T-helper 2 cell treated with Interferon-gamma antibody and Interleukin-4, amounts not matched to agents 100 ng/mL and 5 ng/mL, for 36 hours (primary cell): ENCODE results near the gene CRABP2. TPM values are rescaled to one million over a fixed set of nuclear protein-coding genes. Genes with fewer than 3 reads are reported as not detected.

Experiments used
- intact Hi-C: fragments of 100-400 bp; cut with micrococcal nuclease; formaldehyde crosslinking; loops from one replicate; pipeline ENCODE4 v1.15.1; 2023
- total RNA-seq: library from RNA; stranded (reverse); gene quantifications from 2 replicates; pipeline ENCODE4 v1.2.3, GENCODE V29; 2022

CRABP2 gene
- total RNA-seq, 1 donor from 2014 or later = 1.6 TPM

DNA sequence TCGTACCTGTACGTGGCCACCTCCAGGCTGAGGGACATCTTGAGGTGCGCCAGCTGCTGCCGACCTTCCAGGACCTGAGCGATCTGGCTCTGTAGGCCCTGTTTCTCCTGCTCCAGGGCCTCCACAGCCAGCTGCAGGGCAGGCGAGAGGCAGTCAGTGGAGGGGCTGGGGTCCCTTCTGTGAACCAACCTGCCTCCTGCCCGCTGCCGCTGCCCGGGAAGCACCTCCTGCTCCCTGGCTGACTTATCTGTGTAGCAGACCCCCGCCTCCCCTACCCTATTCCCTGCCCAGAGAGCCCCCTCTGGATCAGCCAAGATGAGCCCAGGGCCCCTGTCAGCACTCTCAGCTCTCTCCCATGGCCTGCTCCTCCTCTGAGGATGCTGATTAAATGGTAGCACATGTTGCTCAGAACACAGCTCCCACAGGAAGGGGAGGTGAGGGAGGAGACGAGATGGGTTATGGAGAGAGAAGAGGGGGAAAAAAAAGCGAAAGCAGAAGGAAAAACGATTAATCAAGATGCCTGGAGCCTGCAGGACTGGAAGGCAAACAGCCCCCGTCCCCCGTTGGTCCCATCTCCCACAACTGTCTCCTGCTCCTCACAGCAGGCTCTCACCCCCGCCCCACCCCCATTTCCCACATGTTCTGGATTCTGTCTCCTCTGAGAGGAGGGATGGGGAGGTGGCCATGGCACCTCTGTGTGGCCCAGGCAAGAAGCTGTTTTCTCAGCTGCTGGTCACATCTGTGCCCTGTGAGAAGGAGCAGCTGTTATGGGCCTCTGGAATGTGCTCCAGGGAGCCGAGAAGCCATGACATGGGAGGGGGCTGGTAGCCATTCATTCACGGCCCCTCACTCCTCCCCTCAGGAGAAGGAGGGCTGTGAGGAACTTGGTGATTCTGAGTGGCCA is 29.9 kb downstream of the CRABP2 start:
- intact Hi-C loops = no loop called here

DNA sequence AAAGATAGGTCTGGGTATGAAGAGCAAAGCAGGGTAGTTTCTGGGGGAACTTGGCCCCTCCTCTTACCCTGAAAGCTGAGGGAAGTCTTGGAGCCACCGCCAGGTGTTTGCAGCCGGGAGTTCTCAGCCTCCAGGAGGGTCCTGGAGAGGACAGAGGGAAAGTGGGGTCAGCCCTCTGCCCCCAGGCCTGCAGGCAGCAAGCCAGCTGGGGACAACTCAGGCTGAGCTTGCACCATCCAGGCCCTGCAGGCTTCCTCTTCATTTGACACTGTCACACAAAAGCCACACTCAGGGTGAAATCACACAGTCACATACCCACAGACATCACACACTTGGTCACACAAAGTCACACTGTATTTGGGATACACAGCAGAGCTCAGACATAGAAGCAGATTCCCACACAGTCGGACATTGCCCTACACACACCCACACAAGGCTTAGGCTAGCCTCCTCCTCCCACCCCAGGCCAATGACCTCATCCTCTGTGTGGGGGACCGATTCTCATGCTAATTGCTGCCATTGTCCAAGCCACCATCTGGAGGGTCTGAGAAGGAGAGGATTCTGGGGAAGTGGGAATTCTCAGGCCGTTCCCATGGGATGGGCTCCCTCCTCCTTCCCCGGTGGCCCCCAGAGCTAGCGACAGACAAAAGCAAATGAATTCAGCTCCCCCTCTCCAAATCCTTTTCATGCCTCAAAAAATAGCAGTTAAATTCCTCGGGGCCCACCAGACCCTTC is 31.8 kb downstream of the CRABP2 start:
- intact Hi-C loops = no loop called here

- intact Hi-C loops = no loop called here
Measured at GRCh38 chr1:156671804-156672203, 33.6 kb downstream of the CRABP2 start.

- intact Hi-C loops = no loop called here
Measured at GRCh38 chr1:156670791-156671190, 34.6 kb downstream of the CRABP2 start.

DNA sequence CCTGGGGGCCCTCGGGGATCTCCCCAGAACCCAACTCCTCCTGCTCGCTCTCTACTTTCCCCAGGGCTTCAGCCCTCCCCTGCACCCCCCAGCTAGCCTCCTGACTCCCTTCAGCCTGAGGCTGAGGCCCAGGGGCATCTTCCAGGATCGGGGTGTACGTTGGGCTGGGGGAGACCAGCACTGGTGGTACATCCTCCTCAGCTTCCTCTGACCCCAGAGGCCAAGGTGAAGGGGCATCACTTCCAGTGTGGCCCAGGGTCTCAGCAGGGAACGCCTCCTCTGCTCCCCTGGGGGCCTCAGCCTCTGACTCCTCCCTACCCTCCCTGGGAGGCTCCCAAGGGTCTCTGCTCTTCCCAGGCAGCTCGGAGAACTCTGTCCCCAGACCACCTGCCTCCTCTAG is 35.0 kb downstream of the CRABP2 start:
- intact Hi-C loops = no loop called here

GRCh38 chr1:156669794-156670193 is 35.6 kb downstream of the CRABP2 start:
- intact Hi-C loops = no loop called here

DNA sequence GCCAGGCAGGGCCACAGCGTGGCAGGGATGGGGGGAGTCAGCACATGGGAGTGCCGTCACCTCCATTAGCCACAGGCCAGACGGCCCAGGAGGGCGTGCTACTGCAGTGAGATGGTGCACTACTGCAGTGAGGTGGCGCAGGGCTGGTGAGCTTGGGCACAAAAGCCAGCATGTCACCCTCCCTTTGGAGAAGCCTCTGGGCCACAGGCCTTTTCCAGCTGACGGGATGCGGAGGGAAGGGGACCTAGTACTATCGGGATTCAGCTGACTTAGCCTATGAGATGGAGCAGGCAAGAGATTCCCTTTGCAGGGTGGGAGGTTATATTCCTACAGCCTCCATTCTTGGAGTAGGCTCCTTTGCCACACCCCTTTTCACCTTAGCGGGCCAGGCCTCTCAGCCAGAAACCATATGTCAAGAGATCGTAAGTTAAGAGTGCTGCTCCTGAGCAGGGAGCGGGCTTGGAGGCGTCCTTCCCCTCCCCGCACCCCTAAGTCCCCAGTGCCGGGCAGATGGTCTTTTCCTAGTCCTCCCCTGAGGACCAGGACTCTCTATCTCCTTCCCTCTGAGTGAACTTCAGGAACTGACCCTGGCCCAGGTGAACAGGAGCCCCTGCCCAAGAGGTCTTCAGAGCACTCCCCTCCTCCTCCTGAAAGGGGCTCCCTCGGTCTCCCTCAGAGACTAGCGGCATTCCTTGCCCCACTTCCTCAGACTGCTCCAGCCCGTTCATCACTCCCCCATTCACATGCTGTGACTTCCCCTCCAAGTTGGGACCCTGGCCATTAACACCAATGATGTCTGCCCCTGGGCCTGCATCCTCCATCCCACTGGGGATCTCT is 36.4 kb downstream of the CRABP2 start:
- intact Hi-C loops = no loop called here

DNA sequence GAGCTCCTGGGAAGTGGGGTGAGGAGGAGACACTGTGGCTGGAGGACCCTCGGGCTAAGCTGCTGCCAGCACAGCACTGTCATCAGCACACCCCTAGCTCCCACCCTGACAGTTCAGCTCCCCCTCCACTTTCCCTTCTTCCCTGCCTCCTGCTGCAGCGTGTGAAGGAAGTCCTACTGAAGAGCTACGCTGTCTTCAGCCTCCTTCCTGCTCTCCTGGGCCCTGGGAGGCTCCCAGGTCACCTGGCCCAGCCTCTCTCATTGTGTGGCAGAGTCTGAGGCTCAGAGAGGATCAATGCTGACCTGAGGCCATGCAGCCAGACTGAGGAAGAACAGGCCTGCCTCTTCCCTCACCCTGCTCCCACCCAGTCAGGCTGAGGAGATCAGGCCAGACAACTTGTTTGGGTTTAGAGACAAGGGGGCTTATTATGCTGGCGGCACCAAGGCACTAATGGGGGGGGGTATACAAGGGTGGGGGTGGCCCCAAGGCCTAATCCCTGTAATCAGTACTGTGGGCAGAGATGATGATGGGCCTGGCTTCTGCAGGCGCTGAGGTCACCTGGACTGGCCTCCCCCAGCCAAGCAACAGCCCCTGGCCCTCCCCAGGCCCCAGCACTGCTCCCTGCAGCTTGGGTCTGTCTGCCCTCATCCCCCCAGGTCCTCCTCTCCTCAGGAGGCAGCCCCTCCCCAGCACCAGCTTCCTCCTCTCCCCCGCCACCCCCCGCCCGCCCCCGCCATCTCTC is 37.2 kb downstream of the CRABP2 start:
- intact Hi-C loops = no loop called here

DNA sequence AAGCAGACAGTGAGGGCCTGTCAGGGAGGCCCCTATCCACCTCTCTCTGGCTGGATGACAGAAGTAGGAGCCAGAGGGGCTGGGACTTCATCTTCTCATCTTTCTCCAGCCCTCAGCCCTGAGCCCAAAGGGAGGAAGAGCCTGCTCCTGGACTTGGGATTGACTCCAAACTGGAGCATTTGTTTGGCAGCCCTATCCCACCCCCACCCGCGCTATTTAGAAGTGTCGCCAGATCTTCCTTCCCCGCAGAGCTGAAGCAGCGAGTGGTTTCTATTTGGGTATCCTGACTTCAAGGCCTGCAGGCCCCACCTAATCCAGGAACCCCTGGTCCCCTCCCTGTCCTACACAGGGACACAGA is 37.8 kb downstream of the CRABP2 start:
- intact Hi-C loops = no loop called here

DNA sequence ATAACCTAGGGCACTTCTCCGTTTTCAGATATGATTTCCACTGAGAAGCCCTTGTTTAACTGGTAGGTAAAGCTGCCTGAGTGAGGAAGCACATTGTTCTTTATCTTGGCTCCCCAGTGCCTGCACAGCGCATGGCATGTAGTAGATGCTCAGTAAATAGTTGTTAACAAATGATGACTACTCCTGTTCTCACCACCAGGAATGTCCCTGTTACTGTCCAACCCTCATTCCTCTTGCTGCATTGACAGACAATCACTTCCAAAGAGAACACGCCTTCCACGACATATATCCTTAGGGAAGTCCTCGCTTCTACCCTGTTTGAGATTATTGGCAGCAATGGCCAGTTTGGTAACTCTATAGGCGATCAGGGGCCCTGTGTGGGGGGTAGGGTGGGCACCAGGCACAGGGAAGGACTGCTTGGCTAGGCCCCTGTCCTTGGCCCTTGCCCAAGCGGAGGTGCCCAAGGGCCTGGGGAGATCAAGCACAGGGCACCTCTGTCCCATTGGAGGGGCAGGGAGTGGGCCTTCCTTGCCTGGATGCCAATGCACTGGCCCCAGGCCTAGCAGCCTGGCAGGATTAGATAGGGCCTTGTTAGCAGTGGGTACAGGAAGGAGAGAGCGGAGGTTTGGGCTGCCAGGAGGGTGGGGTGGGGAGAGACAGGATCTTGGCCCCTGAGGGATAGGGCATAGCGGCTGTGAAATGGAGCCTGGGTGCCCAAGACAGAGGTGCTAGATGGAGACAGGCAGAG is 38.3 kb downstream of the CRABP2 start:
- intact Hi-C loops = no loop called here

GRCh38 chr1:156665539-156665938 is 39.8 kb downstream of the CRABP2 start:
- intact Hi-C loops = no loop called here

DNA sequence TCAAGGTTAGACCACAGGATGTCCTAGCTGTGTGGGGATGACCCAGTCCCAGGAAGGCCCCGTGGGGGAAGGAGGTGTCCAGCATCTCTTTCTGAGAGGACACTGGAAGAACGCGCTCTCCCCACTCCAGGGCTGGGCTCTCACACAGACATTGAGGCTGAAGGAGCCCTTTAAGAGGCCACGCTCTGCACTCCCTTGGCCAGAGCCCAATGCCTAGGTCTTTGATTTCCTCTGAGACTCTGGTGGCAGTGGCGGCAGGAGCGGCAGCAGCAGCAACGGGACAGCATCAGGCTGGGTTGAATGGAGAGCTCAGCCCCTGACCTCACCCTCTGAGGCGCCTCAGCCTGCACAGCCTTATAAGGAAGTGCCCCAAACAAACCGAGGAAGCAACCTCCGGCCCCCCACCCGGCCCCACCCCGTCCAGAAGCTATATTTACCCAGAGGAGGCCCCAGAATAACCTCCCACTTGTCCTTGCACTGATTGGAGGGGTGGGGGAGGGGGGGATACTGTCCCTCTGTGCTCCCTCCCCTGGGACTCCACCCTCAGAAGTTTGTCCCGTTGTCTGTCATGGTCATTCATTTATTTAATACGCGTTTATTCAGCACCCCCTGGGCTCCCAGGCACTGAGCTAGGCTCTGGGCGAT is 40.5 kb downstream of the CRABP2 start:
- intact Hi-C loops = no loop called here

GRCh38 chr1:156664046-156664766 is 41.2 kb downstream of the CRABP2 start:
- intact Hi-C loops = no loop called here

GRCh38 chr1:156663178-156663577 is 42.2 kb downstream of the CRABP2 start:
- intact Hi-C loops = no loop called here

DNA sequence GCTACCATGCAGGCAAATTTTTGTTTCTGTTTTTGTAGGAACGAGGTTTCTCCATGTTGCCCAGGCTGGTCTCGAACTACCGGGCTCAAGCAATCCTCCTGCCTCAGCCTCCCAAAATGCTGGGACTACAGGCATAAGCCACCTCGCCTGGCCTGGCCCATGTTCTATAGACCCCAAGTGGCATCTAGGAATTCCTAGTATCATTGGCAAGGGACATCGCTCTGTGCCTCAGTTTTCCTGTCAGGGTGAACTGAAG is 42.7 kb downstream of the CRABP2 start:
- intact Hi-C loops = no loop called here

DNA sequence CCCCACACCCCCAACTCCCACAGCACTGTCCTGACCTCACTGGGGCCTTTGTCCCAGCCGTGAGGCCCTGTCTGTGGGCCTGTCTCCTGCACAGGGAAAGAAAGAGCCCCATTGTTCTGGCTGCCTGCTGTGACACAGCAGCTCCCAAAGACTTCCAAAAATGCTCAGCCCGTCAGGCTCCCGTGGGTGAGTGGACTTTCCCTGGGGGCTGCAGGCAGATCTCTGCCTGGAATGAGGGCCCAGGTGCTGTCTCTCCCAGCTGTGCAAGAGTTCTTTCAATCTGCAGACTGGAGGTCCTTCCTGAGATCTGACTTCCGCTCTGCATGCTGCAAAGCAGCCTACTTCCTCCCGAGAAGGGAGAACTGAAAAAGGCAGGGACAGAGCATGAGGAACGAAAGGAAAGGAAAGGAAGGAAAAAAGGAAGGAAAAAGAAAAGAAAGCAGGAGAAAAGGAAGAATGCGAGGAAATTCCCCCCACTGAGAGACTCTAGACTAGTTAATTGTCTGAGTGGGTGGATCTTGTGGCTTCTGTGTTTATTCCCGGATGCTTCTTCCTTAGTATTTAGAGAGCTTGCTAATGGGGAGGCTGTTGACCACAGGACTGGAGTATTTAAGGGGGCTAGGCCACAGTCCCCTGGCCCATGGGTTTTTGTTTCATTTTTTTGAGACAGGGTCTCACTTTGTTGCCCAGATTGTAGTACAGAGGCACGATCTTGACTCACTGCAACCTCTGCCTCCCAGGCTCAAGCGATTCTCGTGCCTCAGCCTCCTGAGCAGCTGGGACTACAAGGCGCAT is 43.2 kb downstream of the CRABP2 start:
- intact Hi-C loops = no loop called here

- intact Hi-C loops = loop anchor here (1.0 kb wide), 4 partner anchors 18 to 91 kb away; partner anchors contain the start of gene HDGF
Measured at GRCh38 chr1:156660752-156661112, 44.7 kb downstream of the CRABP2 start.

DNA sequence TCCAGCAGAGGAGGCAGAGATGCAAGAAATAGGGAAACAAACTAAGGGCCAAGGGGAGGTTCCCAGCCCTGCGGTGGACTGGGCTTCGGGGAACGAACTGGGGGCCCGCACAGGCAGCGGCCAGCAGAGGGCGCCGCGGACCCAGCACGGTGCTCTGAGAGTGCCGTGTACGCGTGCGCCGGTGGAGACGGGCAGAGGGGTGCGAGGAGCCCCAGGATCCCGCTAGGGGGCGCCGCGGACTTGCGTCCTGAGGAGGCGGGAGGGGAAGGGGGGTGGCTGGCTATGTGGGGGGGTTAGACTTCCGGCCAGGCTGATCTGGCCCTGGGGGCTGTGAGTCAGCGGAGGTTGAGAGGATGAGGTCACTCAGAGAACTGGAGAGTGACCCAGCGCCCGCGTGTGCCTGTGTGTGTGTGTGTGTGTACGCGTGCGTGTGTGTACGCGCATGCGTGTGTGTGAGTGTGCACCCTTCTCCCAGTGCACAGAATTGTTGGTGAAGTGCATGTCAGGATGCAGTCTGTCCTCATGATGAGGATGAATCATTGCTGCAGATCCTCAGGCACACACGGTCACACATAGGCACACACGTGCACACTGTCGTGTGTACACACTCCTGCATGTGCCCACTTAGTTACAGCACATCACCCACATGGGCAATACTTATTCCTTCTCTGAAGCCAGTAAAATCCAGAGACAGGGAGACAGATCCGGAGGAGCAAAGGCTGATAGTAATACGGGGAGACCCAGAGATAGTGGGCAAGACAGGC is 45.2 kb downstream of the CRABP2 start:
- intact Hi-C loops = loop anchor here (1.0 to 5.0 kb wide), 5 partner anchors 18 to 91 kb away; partner anchors contain the start of gene HDGF
